Peyer's patch (tissue), 4 donors: Measurements from ENCODE around the gene SLC25A11. TPM values are rescaled to one million over a fixed set of nuclear protein-coding genes. Genes with fewer than 3 reads are reported as not detected.

Experiments
- small RNA-seq, 2 donors: library from RNA; depleted of rRNA; stranded (forward); fragments of <200 nt; gene quantifications; one replicate each; pipeline ENCODE3, GENCODE V24; 2016
- total RNA-seq, 4 donors: library from RNA; depleted of rRNA; stranded (reverse); fragments of >200 nt; gene quantifications; one replicate each; pipeline ENCODE4 v1.1.0, GENCODE V29; 2016

Gene SLC25A11
- total RNA-seq, 4 donors from 2014 or later = 30.5 to 84.1 (median 60.4) TPM

Small RNA genes lying within 50 kb of the gene (small RNA-seq; reads per million reads assigned to genes)
- 0 reads per million in 2 donors for gene MIR6864
- 0 reads per million in 2 donors for gene MIR6865

Other genes starting within 250 kb of the SLC25A11 start
- gene PELP1, start 235.9 kb downstream of the SLC25A11 start, total RNA-seq = 10 to 100 TPM; 21.2 to 34.9 (median 31.4) TPM
- 100 to 1,000 TPM in 1 of 4 donors, 10 to 100 TPM in 3; 59.2 to 163 (median 73.8) TPM for gene ARRB2, start 229.4 kb downstream of the SLC25A11 start, total RNA-seq
- 10 to 100 TPM; 32.1 to 44.6 (median 41.8) TPM for gene MED11, start 208.6 kb downstream of the SLC25A11 start, total RNA-seq
- gene ZMYND15, start 200.2 kb downstream of the SLC25A11 start, total RNA-seq = 1 to 10 TPM in 3 of 4 donors, not detected in 1; 2.1 to 5.6 (median 4.0) TPM
- 10 to 100 TPM; 24.8 to 33.1 (median 28.0) TPM for gene CXCL16, start 200.1 kb downstream of the SLC25A11 start, total RNA-seq
- 100 to 1,000 TPM in 2 of 4 donors, 10 to 100 TPM in 1, not detected in 1; 75.3 to 171 (median 163) TPM for gene TM4SF5, start 168.2 kb downstream of the SLC25A11 start, total RNA-seq
- gene VMO1, start 153.7 kb downstream of the SLC25A11 start, total RNA-seq = 1 to 10 TPM in 1 of 4 donors, not detected in 3; 3.8 TPM
- 10 to 100 TPM in 2 of 4 donors, 1 to 10 TPM in 1, not detected in 1; 5.4 to 28.2 (median 23.6) TPM for gene GLTPD2, start 151.1 kb downstream of the SLC25A11 start, total RNA-seq
- gene PSMB6, start 143.9 kb downstream of the SLC25A11 start, total RNA-seq = 100 to 1,000 TPM in 2 of 4 donors, 10 to 100 TPM in 2; 51.4 to 155 (median 107) TPM
- gene PLD2, start 132.9 kb downstream of the SLC25A11 start, total RNA-seq = 10 to 100 TPM; 14.4 to 33.8 (median 26.6) TPM
- 100 to 1,000 TPM; 111 to 278 (median 223) TPM for gene MINK1, start 106.7 kb downstream of the SLC25A11 start, total RNA-seq
- gene C17orf107, start 40.5 kb downstream of the SLC25A11 start, total RNA-seq = 1 to 10 TPM in 2 of 4 donors, under 1 TPM in 2; 0.66 to 5.0 (median 1.5) TPM
- gene CHRNE, start 36.9 kb downstream of the SLC25A11 start, total RNA-seq = not detected
- gene GP1BA, start 7.8 kb downstream of the SLC25A11 start, total RNA-seq = not detected
- 10 to 100 TPM; 57.8 to 92.1 (median 78.9) TPM for gene RNF167, start 222 bp upstream of the SLC25A11 start, total RNA-seq
- gene PFN1, start 8.5 kb upstream of the SLC25A11 start, total RNA-seq = 1,000 to 10,000 TPM in 1 of 4 donors, 100 to 1,000 TPM in 3; 530 to 1,064 (median 855) TPM
- 10 to 100 TPM in 3 of 4 donors, 1 to 10 TPM in 1; 7.4 to 27.7 (median 20.6) TPM for gene ENO3, start 11.1 kb upstream of the SLC25A11 start, total RNA-seq
- gene SPAG7, start 27.8 kb upstream of the SLC25A11 start, total RNA-seq = 10 to 100 TPM; 34.2 to 85.0 (median 48.9) TPM
- gene CAMTA2, start 47.6 kb upstream of the SLC25A11 start, total RNA-seq = 100 to 1,000 TPM in 1 of 4 donors, 10 to 100 TPM in 3; 42.4 to 124 (median 88.7) TPM
- gene INCA1, start 57.5 kb upstream of the SLC25A11 start, total RNA-seq = 1 to 10 TPM in 1 of 4 donors, not detected in 3; 2.4 TPM
- 100 to 1,000 TPM in 3 of 4 donors, 10 to 100 TPM in 1; 91.4 to 141 (median 116) TPM for gene KIF1C, start 57.9 kb upstream of the SLC25A11 start, total RNA-seq
- 10 to 100 TPM in 3 of 4 donors, not detected in 1; 12.9 to 50.8 (median 45.3) TPM for gene SLC52A1, start 95.4 kb upstream of the SLC25A11 start, total RNA-seq
- gene ZFP3, start 138.4 kb upstream of the SLC25A11 start, total RNA-seq = 10 to 100 TPM in 2 of 4 donors, 1 to 10 TPM in 2; 7.4 to 13.7 (median 11.0) TPM
- 10 to 100 TPM in 1 of 4 donors, 1 to 10 TPM in 3; 5.3 to 10.9 (median 7.0) TPM for gene ZNF232, start 171.8 kb upstream of the SLC25A11 start, total RNA-seq
- gene USP6, start 176.0 kb upstream of the SLC25A11 start, total RNA-seq = under 1 TPM in 2 of 4 donors, not detected in 2; under 0.01 to 0.18 TPM